Caco-2 (cell line): Measurements from ENCODE around the gene LARGE2. TPM values are rescaled to one million over a fixed set of nuclear protein-coding genes. Genes with fewer than 3 reads are reported as not detected.

Experiments
- BruUV-seq: library from RNA; stranded (reverse); fragments of 400-500 nt; replicated peaks from 2 replicates; lab custom pipeline; 2021; lab: Mats Ljungman, UMichigan
- CTCF ChIA-PET: fragments of 300-600 bp; sonication (Branson Sonifier 250); formaldehyde crosslinking; loops from one replicate; lab custom pipeline; 2022; ENCODE audit warnings: antibody characterized with exemption; lab: Charles Lee
- POLR2A ChIA-PET: fragments of 300-600 bp; sonication (Branson Sonifier 250); formaldehyde crosslinking; loops from one replicate; lab custom pipeline; 2022; ENCODE audit warnings: antibody characterized with exemption; lab: Charles Lee
- DNase-seq, 2 experiments: peaks; one replicate each; pipeline versions ENCODE4 v3.0.0 to v3.0.0-alpha.2; 2020 to 2022
- H3K27me3 ChIP-seq: replicated peaks from 2 replicates; pipeline ENCODE4 v1.6.0; 2011; ENCODE audit warnings: low read length; ENCODE audit not compliant: control insufficient read depth, insufficient read depth
- H3K36me3 ChIP-seq: 2 replicates; pipeline ENCODE4 v1.5.1; 2011; ENCODE audit warnings: low read length; ENCODE audit not compliant: control insufficient read depth, insufficient read depth
- H3K4me1 ChIP-seq: fragments of 250-450 bp; sonication (Bioruptor Pico); 2 replicates; pipeline ENCODE4 v1.5.1; 2020; ENCODE audit warnings: mild to moderate bottlenecking
- H3K4me3 ChIP-seq: 2 replicates; pipeline ENCODE4 v1.5.1; 2011; ENCODE audit warnings: low read depth, mild to moderate bottlenecking, control low read depth, low read length
- H3K9me3 ChIP-seq: fragments of 250-450 bp; sonication (Bioruptor Pico); 2 replicates; pipeline ENCODE4 v1.5.1; 2020; ENCODE audit warnings: mild to moderate bottlenecking, moderate library complexity
- H3K27ac Mint-ChIP-seq: one replicate; pipeline ENCODE4 v1.8.0; 2022; ENCODE audit warnings: mixed read lengths; ENCODE audit not compliant: unreplicated experiment
- H3K27me3 Mint-ChIP-seq: one replicate; pipeline ENCODE4 v1.8.0; 2022; ENCODE audit warnings: mixed read lengths; ENCODE audit not compliant: insufficient read depth, unreplicated experiment
- H3K36me3 Mint-ChIP-seq: one replicate; pipeline ENCODE4 v1.8.0; 2022; ENCODE audit warnings: mild to moderate bottlenecking, mixed read lengths; ENCODE audit not compliant: insufficient read depth, unreplicated experiment
- H3K4me1 Mint-ChIP-seq: one replicate; pipeline ENCODE4 v1.8.0; 2022; ENCODE audit warnings: low read depth, mixed read lengths; ENCODE audit not compliant: unreplicated experiment
- H3K4me3 Mint-ChIP-seq: one replicate; pipeline ENCODE4 v1.8.0; 2022; ENCODE audit warnings: mild to moderate bottlenecking, moderate library complexity, mixed read lengths; ENCODE audit not compliant: unreplicated experiment
- H3K9me3 Mint-ChIP-seq: one replicate; pipeline ENCODE4 v1.8.0; 2022; ENCODE audit warnings: mixed read lengths; ENCODE audit not compliant: unreplicated experiment
- CTCF ChIP-seq, 2 experiments: fragments of 200-600 bp in 1 of 2; IDR thresholded peaks; 1 replicate in 1 of 2; 2 replicates in 1 of 2; pipeline versions ENCODE4 v1.5.1 to v1.8.0; 2011 to 2022; ENCODE audit warnings: antibody characterized with exemption in 1 of 2, control low read depth in 1 of 2, inconsistent platforms in 1 of 2, low read depth in 1 of 2, low read length in 1 of 2, mild to moderate bottlenecking in 1 of 2, moderate library complexity in 1 of 2; ENCODE audit not compliant: insufficient read depth in 1 of 2, severe bottlenecking in 1 of 2, unreplicated experiment in 1 of 2
- intact Hi-C: fragments of 100-400 bp; cut with micrococcal nuclease; formaldehyde crosslinking; loops from one replicate; pipeline ENCODE4 v1.10.0; 2022; ENCODE audit not compliant: unreplicated experiment
- total RNA-seq: library from RNA; stranded (reverse); gene quantifications from 2 replicates; pipeline ENCODE4 v1.2.3, GENCODE V29; 2022

The LARGE2 gene
- total RNA-seq, 1 experiment from 2014 or later = 67.4 TPM

GRCh38 chr11:45959851-45960250, 37.4 kb downstream of the LARGE2 start:
- H3K27me3 ChIP-seq = no peaks in the 10 kb centered on the region
- H3K9me3 ChIP-seq = no peaks in the 10 kb centered on the region
- Mint-ChIP-seq H3K4me3 (no peak overlapping the region), H3K4me1 (no peaks in the 10 kb centered on the region), H3K9me3 (no peaks in the 10 kb centered on the region), H3K27me3 (no peaks in the 10 kb centered on the region), H3K27ac (no peak overlapping the region), H3K36me3 (no peaks in the 10 kb centered on the region)
- no peak for DNase-seq
- TF ChIP-seq CTCF (IDR thresholded peaks at IDR 0.05; ENCODE audit: insufficient read depth in 1 of 2, low read depth in 1 of 2, low read length in 1 of 2, severe bottlenecking in 1 of 2, unreplicated experiment in 1 of 2) = no peak
- H3K4me3 ChIP-seq = no peak overlapping the region
- BruUV-seq = no TSS peak
- ChIA-PET POLR2A (no interaction called here), CTCF (no interaction called here)
- intact Hi-C loops = no loop called here
- no peaks in the 10 kb centered on the region for H3K4me1 ChIP-seq
- H3K36me3 ChIP-seq = no peaks in the 10 kb centered on the region

- Mint-ChIP-seq H3K27ac (no peak overlapping the region), H3K4me3 (no peak overlapping the region), H3K27me3 (no peaks in the 10 kb centered on the region), H3K9me3 (no peaks in the 10 kb centered on the region), H3K4me1 (no peaks in the 10 kb centered on the region), H3K36me3 (no peaks in the 10 kb centered on the region)
- BruUV-seq = no TSS peak
- Histone ChIP-seq H3K36me3 (no peaks in the 10 kb centered on the region), H3K4me3 (no peak overlapping the region), H3K27me3 (no peaks in the 10 kb centered on the region), H3K4me1 (no peaks in the 10 kb centered on the region), H3K9me3 (no peaks in the 10 kb centered on the region)
- POLR2A ChIA-PET = no interaction called here
- TF ChIP-seq CTCF (IDR thresholded peaks at IDR 0.05; ENCODE audit: insufficient read depth in 1 of 2, low read depth in 1 of 2, low read length in 1 of 2, severe bottlenecking in 1 of 2, unreplicated experiment in 1 of 2) = no peak
- intact Hi-C loops = no loop called here
- no peak for DNase-seq
- CTCF ChIA-PET = no interaction called here
Observed at GRCh38 chr11:45960387-45961095, 38.1 kb downstream of the LARGE2 start.

GRCh38 chr11:45961751-45962240, 39.3 kb downstream of the LARGE2 start:
- H3K4me3 Mint-ChIP-seq = no peak overlapping the region
- ChIA-PET CTCF (no interaction called here), POLR2A (no interaction called here)
- no peak overlapping the region for H3K27ac Mint-ChIP-seq
- intact Hi-C loops = no loop called here
- no peaks in the 10 kb centered on the region for H3K27me3 Mint-ChIP-seq
- no peaks in the 10 kb centered on the region for H3K9me3 Mint-ChIP-seq
- H3K4me1 ChIP-seq = no peaks in the 10 kb centered on the region
- no peak for DNase-seq
- no peaks in the 10 kb centered on the region for H3K36me3 Mint-ChIP-seq
- no peak for TF ChIP-seq CTCF (IDR thresholded peaks at IDR 0.05; ENCODE audit: insufficient read depth in 1 of 2, low read depth in 1 of 2, low read length in 1 of 2, severe bottlenecking in 1 of 2, unreplicated experiment in 1 of 2)
- no peaks in the 10 kb centered on the region for H3K36me3 ChIP-seq
- BruUV-seq = no TSS peak
- H3K4me1 Mint-ChIP-seq = no peaks in the 10 kb centered on the region
- H3K9me3 ChIP-seq = no peaks in the 10 kb centered on the region
- H3K27me3 ChIP-seq = no peaks in the 10 kb centered on the region
- no peak overlapping the region for H3K4me3 ChIP-seq
